GM23248 (cell line): Measurements from ENCODE around the gene ADGRG4.

ENCODE experiments used
- EZH2 ChIP-seq: fragments of 200-600 bp; sonication (generic); IDR thresholded peaks from 2 replicates; pipeline ENCODE4 v1.6.1; 2018; ENCODE audit warnings: antibody characterized with exemption, mild to moderate bottlenecking; ENCODE audit not compliant: insufficient read depth, poor library complexity, severe bottlenecking
- EZH2phosphoT487 ChIP-seq: fragments of 200-600 bp; sonication (generic); IDR thresholded peaks from 2 replicates; pipeline ENCODE4 v1.6.1; 2018; ENCODE audit warnings: antibody characterized with exemption, moderate library complexity, mild to moderate bottlenecking, low read depth; ENCODE audit not compliant: insufficient read depth

- TF ChIP-seq EZH2 (no peak), EZH2phosphoT487 (no peak)
Measured at GRCh38 chrX:136307471-136307870, 6.7 kb downstream of the ADGRG4 start.
